Activated B cell treated with CpG ODN at 0.5 μM for 24 hours (primary cell): ENCODE results near the gene ASRGL1. TPM values are rescaled to one million over a fixed set of nuclear protein-coding genes. Genes with fewer than 3 reads are reported as not detected.
A peak's percentile ranks its signal among the peaks of the same experiment; 100 is the strongest.

Source experiments
- ATAC-seq: fragments of 200-7000 bp; cut with Tn5 transposase; one replicate; pipeline ENCODE4 v1.10.0; 2021; ENCODE audit warnings: low read depth, mild to moderate bottlenecking, moderate library complexity
- CTCF ChIA-PET: fragments of 350-600 bp; sonication (Branson Sonifier 250); formaldehyde crosslinking; loops from one replicate; lab custom pipeline; 2021; ENCODE audit warnings: antibody characterized with exemption; lab: Charles Lee
- POLR2A ChIA-PET: fragments of 350-600 bp; sonication (Branson Sonifier 250); formaldehyde crosslinking; loops from one replicate; lab custom pipeline; 2021; ENCODE audit warnings: antibody characterized with exemption; lab: Charles Lee
- DNase-seq: peaks from one replicate; pipeline ENCODE4 v3.0.0; 2022
- H3K27ac Mint-ChIP-seq: one replicate; pipeline ENCODE4 v1.8.0; 2020; ENCODE audit warnings: mixed read lengths
- H3K27me3 Mint-ChIP-seq: one replicate; pipeline ENCODE4 v1.8.0; 2021; ENCODE audit warnings: mixed read lengths
- H3K36me3 Mint-ChIP-seq: one replicate; pipeline ENCODE4 v1.8.0; 2021; ENCODE audit warnings: low read depth, mixed read lengths
- H3K4me1 Mint-ChIP-seq: one replicate; pipeline ENCODE4 v1.8.0; 2021; ENCODE audit warnings: mixed read lengths
- H3K4me3 Mint-ChIP-seq: one replicate; pipeline ENCODE4 v1.8.0; 2020; ENCODE audit warnings: mild to moderate bottlenecking, mixed read lengths
- H3K9me3 Mint-ChIP-seq: one replicate; pipeline ENCODE4 v1.8.0; 2020; ENCODE audit warnings: mixed read lengths
- CTCF ChIP-seq: fragments of 200-600 bp; IDR thresholded peaks from one replicate; pipeline ENCODE4 v1.8.0; 2022; ENCODE audit warnings: antibody characterized with exemption, mild to moderate bottlenecking
- intact Hi-C: fragments of 100-400 bp; cut with micrococcal nuclease; formaldehyde crosslinking; loops from one replicate; pipeline ENCODE4 v1.15.1; 2024
- total RNA-seq: library from RNA; stranded (reverse); gene quantifications from 2 replicates; pipeline ENCODE4 v1.2.3, GENCODE V29; 2022

The ASRGL1 gene
- total RNA-seq, 1 donor from 2014 or later: 0.98 TPM

DNA sequence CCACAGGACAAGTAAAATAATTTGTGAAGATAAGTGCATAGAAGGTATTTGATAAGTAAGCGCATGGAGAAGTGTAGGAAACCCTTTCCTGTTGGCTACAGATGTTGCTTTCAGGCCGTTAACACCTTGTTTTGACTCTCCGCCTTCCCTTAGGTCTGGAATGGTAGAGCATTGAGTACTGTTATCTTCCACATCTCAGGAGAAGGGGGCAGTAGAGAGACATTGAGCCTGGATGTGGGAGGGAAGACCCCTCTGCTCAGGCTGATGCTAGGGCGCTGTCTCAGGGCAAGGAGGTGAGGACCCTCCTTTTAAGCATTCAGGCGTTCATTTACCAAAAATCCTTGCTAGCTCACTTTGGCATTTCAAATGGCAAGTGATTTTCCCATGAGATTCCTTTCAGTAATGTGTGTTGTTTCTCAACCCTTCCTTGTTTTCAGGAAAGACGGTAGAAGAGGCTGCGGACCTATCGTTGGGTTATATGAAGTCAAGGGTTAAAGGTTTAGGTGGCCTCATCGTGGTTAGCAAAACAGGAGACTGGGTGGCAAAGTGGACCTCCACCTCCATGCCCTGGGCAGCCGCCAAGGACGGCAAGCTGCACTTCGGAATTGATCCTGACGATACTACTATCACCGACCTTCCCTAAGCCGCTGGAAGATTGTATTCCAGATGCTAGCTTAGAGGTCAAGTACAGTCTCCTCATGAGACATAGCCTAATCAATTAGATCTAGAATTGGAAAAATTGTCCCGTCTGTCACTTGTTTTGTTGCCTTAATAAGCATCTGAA lies 54.6 kb downstream of the ASRGL1 start:
- Mint-ChIP-seq H3K27ac (no peak overlapping the region), H3K4me3 (no peak overlapping the region), H3K27me3 (no peaks in the 10 kb centered on the region), H3K4me1 (no peaks in the 10 kb centered on the region), H3K9me3 (no peaks in the 10 kb centered on the region), H3K36me3 (no peaks in the 10 kb centered on the region)
- no peak for TF ChIP-seq CTCF
- no peak for ATAC-seq
- POLR2A ChIA-PET: no interaction called here
- intact Hi-C loops: no loop called here
- CTCF ChIA-PET: interaction anchor here (1.2 to 4.8 kb wide), 3 partner anchors 14 to 302 kb away, joined by 3 to 37 read pairs (median 8); no protein-coding TSS in a partner anchor
- DNase-seq: no peak

DNA sequence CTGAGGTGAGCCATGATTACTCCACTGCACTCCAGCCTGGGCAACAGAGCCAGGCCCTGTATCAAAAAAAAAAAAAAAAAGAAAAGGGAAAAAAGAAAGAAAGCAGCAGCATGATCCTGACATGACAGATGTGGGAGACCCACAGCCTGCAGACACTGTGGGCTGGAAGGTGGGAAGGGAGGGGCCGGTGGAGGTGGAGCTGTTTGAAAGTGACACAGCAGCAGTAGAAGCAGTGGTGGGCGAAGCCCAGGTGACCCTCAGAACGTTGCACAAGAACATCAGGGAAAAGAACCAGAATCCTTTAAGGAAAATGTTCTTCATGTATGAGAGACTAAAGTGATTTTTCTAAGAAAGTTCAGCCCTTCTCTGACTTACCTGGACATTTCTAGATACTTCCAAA lies 55.3 kb downstream of the ASRGL1 start:
- no peak overlapping the region for H3K4me3 Mint-ChIP-seq
- ChIA-PET CTCF (interaction anchor here (0.6 to 4.8 kb wide), 4 partner anchors 15 to 450 kb away, joined by 3 to 37 read pairs (median 15); no protein-coding TSS in a partner anchor), POLR2A (no interaction called here)
- H3K4me1 Mint-ChIP-seq: no peaks in the 10 kb centered on the region
- ATAC-seq (no peak), DNase-seq (no peak)
- intact Hi-C loops: no loop called here
- no peak for TF ChIP-seq CTCF
- H3K27me3 Mint-ChIP-seq: no peaks in the 10 kb centered on the region
- H3K27ac Mint-ChIP-seq: no peak overlapping the region
- H3K9me3 Mint-ChIP-seq: no peaks in the 10 kb centered on the region
- H3K36me3 Mint-ChIP-seq: no peaks in the 10 kb centered on the region

GRCh38 chr11:62393061-62393611 lies 55.9 kb downstream of the ASRGL1 start:
- Mint-ChIP-seq H3K9me3 (no peaks in the 10 kb centered on the region), H3K36me3 (no peaks in the 10 kb centered on the region), H3K4me1 (no peaks in the 10 kb centered on the region), H3K27me3 (peaks cover under 1% of the 10 kb centered on the region), H3K4me3 (no peak overlapping the region), H3K27ac (no peak overlapping the region)
- DNase-seq (no peak), ATAC-seq (peak; percentile 70)
- no peak for TF ChIP-seq CTCF
- intact Hi-C loops: loop anchor here (1.0 kb wide), 1 partner anchor 13 kb away; no protein-coding TSS in a partner anchor
- CTCF ChIA-PET: interaction anchor here (0.6 to 4.8 kb wide), 8 partner anchors 9 to 776 kb away, joined by 3 to 37 read pairs (median 4); no protein-coding TSS in a partner anchor
- POLR2A ChIA-PET: interaction anchor here (0.6 kb wide), 1 partner anchor 162 kb away, joined by 3 read pairs; no protein-coding TSS in a partner anchor

DNA sequence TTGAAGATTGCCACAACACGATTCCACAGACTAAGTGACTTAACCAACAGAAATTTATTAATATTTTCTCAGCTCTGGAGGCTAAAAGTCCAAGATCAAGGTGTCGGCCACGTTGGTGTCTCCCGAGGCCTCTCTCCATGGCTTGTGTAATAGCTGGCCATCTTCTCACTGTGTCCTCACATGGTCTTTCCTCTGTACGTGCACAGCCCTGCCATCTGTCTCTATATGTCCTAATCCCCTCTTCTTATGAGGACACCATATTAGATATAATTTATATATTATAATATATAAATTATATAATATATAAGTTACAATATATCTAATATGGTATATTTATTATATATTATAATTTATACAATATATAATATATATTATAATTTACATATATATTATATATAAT lies 56.5 kb downstream of the ASRGL1 start:
- Mint-ChIP-seq H3K9me3 (no peaks in the 10 kb centered on the region), H3K4me3 (no peak overlapping the region), H3K4me1 (no peaks in the 10 kb centered on the region), H3K27me3 (peaks cover 6% of the 10 kb centered on the region), H3K27ac (no peak overlapping the region), H3K36me3 (no peaks in the 10 kb centered on the region)
- ChIA-PET CTCF (interaction anchor here (0.9 to 4.8 kb wide), 8 partner anchors 9 to 531 kb away, joined by 3 to 37 read pairs (median 6); partner anchors contain the start of gene TUT1), POLR2A (interaction anchor here (1.3 kb wide), 1 partner anchor 448 kb away, joined by 3 read pairs; no protein-coding TSS in a partner anchor)
- intact Hi-C loops: loop anchor here (1.0 kb wide), 1 partner anchor 13 kb away; no protein-coding TSS in a partner anchor
- ATAC-seq (no peak), DNase-seq (no peak)
- TF ChIP-seq CTCF: no peak
